LNCaP clone FGC (cell line): ENCODE results near the gene CHRNB2.

Experiments used
- DNase-seq: peaks from one replicate; pipeline ENCODE4 v3.0.0-alpha.2; 2011; ENCODE audit warnings: low read depth
- H3K4me3 ChIP-seq: 2 replicates; pipeline ENCODE4 v1.5.1; 2011; ENCODE audit warnings: mild to moderate bottlenecking, low read depth, low read length, control low read depth
- TF ChIP-seq, protein P1 (sequence below): IDR thresholded peaks from 2 replicates; pipeline ENCODE4 v1.5.1; 2012; ENCODE audit warnings: mild to moderate bottlenecking; ENCODE audit not compliant: control insufficient read depth, insufficient read depth; ENCODE audit errors: extremely low read depth

Gene CHRNB2

DNA sequence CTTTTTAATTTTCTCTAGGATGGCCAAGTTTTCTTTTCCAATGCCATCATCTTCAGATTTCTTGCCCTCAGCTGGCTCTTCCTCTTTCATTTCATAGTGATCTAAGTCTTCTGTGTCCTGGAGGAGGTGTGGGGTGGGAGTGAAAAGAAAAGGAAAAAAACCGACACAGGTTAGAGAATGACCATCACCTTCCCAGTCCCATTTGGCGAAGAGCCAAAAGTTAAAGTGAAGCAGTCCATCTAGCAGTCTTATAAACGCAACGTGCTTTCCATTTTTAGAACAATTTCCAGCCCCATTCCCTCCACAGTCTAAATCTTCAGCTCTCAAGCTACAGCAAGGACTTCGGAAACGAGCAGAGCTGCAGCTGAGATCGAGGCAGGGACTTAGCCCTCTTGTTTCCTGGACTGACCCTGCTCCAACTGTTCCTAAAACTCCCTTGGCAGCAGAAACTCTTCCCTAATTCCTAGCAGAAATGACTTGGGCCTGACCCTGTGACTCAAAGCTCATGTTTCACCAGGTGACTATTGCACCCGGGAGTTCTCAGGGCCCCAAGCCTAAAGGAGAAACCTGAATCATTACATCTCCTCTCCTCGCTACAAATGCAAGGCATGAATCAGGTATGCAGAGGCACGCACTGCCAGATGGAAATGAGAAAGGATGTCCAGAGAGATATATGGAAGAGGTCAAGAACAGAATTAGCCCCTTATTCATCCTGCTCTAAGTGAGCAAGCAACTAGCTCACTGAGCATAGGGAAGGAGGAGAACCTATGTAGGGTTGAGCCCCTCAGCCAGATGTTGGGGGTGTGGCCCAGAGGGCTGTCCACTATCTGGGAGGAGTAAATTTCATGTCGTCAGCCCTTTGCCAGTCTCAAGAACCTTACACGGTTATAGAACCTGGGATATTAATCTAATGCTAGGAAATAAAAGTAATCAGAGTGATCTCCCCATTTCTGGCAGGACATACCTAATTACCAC, 14.2 kb upstream of the CHRNB2 start:
- TF ChIP-seq, protein P1, sequence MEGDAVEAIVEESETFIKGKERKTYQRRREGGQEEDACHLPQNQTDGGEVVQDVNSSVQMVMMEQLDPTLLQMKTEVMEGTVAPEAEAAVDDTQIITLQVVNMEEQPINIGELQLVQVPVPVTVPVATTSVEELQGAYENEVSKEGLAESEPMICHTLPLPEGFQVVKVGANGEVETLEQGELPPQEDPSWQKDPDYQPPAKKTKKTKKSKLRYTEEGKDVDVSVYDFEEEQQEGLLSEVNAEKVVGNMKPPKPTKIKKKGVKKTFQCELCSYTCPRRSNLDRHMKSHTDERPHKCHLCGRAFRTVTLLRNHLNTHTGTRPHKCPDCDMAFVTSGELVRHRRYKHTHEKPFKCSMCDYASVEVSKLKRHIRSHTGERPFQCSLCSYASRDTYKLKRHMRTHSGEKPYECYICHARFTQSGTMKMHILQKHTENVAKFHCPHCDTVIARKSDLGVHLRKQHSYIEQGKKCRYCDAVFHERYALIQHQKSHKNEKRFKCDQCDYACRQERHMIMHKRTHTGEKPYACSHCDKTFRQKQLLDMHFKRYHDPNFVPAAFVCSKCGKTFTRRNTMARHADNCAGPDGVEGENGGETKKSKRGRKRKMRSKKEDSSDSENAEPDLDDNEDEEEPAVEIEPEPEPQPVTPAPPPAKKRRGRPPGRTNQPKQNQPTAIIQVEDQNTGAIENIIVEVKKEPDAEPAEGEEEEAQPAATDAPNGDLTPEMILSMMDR: no peak
- no peak overlapping the region for H3K4me3 ChIP-seq
- no peak for DNase-seq

DNA sequence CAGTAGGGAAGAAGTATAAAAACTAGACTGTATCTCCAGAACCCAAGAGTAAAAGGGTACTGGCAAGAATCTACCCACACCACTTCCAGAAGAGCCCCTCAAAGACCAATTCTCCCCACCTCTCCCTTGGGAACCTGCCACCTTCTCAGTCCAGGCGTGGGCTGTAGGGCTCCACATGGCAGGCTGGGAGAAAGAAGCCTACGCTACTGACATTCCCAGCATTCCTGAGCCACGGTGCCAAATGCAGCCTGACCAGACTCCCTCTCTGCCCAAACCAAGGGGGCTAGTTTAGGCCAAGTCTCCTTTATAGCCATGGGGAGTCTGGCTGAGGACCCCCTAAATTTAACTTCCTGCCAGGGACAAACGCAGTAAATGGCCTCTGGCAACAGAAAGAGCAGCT, 11.2 kb upstream of the CHRNB2 start:
- DNase-seq: no peak
- TF ChIP-seq, protein P1: no peak
- peak overlapping the region; percentile 79 for H3K4me3 ChIP-seq

DNA sequence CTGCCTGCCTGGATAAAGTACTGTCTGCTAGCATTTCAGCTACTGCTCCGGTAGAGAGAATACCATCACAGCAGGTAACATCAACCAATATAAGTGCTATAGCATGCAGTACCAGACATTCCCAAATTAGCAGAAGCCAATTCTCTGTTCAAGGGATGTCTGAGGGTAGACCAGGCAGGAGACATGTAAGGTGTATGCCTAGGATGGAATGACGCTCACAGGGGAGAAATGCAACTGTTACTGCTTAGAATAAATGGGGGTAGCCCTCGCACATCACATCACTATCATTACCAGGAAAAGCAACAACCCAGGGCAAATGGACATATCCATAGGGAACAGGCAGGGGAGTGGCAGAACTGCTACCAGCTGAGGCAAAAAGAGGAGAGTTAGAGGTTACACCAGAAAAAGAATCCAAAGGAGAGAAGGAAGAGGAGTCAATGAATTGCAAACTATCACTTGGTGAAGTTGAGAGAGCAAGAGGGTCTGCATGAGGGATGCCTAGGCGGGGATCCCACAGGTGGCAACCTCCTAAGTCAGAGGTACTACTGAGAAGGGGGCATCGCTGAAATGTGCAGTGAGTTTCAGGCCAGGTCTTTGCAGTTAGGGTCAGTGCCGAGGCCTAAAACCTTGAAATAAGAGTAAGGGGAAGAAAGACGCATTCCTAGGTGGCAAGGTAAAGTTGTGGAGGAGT, 10.2 kb upstream of the CHRNB2 start:
- TF ChIP-seq, protein P1: no peak
- peak overlapping the region; percentile 79 for H3K4me3 ChIP-seq
- no peak for DNase-seq

DNA sequence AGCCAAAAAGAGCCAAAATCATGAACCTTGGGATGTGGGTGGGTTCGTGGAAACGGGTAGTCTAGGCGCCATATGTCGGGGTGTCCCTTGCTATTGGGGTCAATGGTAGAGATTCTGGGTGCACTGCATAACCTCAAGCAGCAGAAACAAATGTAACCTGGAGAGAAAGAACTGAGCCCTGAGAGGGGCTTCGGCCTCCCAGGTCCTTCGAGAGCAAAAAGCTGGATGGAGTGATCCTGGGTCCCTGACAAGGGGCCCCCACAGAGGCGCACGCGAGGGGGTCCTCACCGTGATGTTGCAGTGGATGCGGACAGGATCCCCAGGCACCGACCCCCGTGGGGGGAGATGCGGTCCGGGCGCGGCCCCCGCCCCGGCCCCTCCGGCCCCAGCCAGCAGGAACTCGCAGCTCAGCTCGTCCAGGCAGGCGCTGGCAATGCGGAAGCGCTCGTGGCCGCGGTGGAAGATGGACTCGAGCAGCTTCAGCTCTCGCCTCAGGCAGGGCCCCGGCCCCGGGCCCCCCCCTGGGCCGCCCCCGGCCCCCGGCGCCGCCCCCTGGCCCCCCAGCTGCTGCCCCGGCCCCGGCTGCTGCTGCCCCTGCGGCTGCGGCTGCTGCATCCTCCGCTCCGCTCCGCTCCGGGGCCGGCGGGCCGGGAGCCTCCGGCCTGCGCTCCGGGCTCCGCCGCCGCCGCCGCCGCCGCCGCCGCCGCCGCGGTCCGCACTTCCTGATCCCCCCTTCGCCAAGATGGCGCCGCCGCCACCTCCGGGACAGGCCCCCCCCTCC, 9.4 kb upstream of the CHRNB2 start, which contains the start of gene UBE2Q1:
Gene UBE2Q1, minus strand, starts transcription at position 724 of the 781 bp plus-strand sequence. Its CDS starts 109 bp downstream, at position 615.
- no peak for DNase-seq
- TF ChIP-seq, protein P1: no peak
- H3K4me3 ChIP-seq: peak within 1 kb of the TSS; percentile 79

DNA sequence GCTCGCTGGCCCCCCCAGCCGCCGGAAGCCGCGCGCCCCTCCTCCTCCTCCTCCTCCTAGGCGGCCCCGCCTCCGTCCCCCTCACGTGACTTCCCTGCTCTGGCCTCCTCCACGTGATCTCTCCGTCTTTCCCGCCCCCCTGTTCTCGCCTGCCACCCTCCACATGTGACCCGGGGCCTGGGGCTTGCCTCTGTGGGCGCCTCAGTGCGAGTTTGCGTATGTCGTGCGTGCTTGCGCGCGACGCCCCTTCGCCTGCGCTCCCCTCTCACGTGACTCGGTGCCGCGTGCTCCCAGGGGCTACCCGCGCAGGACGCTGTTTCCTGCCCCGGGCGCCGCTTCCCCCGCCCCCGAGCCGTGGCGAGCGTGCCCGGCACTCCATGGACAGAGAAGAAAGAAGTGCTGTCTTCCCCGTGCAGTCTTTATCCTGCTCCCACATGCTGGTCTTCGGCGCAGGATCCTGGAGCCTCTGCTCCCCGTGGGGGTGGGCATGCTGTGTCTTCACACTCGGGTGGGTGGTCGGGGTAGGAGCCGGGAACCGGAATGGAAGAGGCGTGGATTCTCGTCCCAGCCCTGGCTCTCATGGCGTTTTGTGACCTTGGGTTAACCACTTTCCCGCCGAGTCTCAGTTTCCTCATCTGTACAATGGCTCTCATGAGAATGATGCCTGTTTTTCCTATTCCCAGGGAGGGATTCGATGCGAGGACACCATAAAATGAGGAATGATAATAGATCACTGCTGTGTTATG, 8.7 kb upstream of the CHRNB2 start:
- peak; percentile 97 for DNase-seq
- TF ChIP-seq, protein P1: no peak
- peak overlapping the region; percentile 73 for H3K4me3 ChIP-seq

DNA sequence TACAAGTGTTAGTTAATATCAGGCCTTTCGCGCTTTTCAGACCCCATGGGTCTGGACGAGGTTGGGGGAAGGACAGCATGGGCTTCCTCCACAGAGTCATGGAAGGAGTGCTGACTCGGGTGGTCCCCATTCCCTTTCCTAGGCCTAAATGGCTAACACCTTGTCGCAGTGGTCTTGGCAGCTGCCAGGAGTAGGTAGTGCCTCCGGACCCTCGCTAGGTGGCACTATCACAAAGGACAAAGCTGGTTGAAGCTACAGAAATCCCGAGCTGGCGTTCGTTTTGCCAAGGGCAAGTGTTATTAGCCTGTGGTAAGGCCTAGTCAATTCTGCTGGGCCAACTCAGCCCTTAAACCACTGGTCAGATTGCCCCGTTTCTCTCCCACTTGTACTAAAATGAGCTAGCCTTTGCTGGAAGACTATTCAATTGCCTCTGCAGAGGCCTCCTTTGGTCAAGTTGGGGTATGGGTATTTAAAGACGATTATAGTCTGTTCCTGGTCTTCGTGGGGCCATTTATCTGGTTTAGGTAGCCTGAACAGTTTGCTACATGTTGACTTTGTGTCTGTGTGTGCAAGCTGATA, 8.0 kb upstream of the CHRNB2 start:
- DNase-seq: peak; percentile 93
- TF ChIP-seq, protein P1: peak; percentile 91
- peak overlapping the region; percentile 73 for H3K4me3 ChIP-seq
